ENCODE measurements around the gene LRPAP1.

The LRPAP1 gene

DNA sequence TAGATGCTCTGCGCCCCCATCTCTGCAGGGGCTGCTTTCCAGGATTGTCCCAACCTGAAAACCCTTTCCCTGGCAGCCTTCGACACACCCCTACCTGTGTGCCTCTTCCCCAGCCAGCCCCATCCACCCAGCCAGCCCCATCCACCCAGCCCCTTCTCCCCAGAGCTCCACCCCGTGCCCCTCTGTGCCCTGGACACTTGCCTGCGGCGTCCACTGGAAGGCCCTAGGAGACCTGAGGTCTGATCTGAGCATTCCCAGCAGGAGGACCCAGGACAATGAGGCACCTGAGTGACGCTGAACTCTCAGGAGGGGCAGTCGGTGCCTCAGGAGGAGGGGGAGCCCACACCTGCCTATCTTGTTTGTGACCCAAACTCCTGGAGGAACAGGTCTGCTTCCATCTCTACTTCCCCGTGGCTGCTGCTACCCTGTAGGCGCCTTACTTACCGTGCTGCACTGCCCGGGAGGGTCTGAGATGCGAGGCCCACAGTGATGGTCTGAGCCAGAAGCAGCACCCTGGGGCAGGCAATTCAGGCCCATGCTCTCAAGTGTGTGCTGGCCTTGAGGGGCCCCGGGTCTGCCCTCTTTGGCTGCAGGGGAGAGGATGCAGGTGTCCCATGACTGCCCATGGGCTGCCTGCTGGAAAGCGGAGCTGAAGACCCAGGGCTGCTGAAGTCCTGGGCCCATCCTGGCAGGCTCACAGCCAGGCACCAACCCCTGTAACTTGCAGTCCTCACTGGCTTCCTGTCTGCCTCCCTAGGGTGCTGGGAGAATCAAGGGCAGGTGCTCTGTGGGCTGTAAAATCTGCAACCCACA lies 4.9 kb downstream of the LRPAP1 start:
- Histone ChIP-seq H3K9me3 (ENCODE audit: insufficient read depth, low read depth, low read length) (no peaks in the 10 kb centered on the region), H3K4me1 (ENCODE audit: insufficient read depth, low read length) (no peaks in the 10 kb centered on the region), H3K27me3 (ENCODE audit: insufficient read depth, low read length) (peaks cover 9% of the 10 kb centered on the region; the same call in 1 of the 2 replicates), H3K36me3 (ENCODE audit: insufficient read depth, low read depth, low read length) (peaks cover 41% of the 10 kb centered on the region), H3K4me3 (ENCODE audit: low read length) (no peak overlapping the region), H3K9ac (ENCODE audit: low read depth, low read length) (no peak overlapping the region; the same call in 1 of the 2 replicates), H3K27ac (ENCODE audit: low read length) (no peak overlapping the region)

DNA sequence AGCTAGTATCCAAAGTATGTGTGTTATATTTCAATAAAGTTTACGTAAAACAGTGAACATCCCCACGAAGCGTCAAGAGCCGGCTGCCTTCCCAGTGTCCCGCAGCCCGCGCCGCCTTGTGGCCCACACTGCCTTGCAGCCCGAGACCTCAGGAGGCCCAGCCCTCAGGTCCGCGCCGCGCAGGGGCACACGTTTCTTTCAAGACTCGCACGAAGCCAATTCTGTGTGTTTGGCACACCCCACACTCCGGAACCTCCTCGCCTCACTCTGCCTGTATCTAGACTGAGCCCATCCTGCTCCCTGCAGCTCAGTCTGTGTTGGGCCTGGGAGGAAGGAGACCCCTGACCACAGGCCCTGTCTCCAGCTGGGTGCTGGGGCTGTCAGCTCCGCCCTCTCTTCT lies 5.8 kb downstream of the LRPAP1 start:
- Histone ChIP-seq H3K27ac (ENCODE audit: low read length) (no peak overlapping the region), H3K4me3 (ENCODE audit: low read length) (no peak overlapping the region), H3K27me3 (ENCODE audit: insufficient read depth, low read length) (peaks cover 7% of the 10 kb centered on the region; the same call in 1 of the 2 replicates), H3K4me1 (ENCODE audit: insufficient read depth, low read length) (no peaks in the 10 kb centered on the region), H3K36me3 (ENCODE audit: insufficient read depth, low read depth, low read length) (peaks cover 43% of the 10 kb centered on the region), H3K9me3 (ENCODE audit: insufficient read depth, low read depth, low read length) (no peaks in the 10 kb centered on the region), H3K9ac (ENCODE audit: low read depth, low read length) (no peak overlapping the region)

DNA sequence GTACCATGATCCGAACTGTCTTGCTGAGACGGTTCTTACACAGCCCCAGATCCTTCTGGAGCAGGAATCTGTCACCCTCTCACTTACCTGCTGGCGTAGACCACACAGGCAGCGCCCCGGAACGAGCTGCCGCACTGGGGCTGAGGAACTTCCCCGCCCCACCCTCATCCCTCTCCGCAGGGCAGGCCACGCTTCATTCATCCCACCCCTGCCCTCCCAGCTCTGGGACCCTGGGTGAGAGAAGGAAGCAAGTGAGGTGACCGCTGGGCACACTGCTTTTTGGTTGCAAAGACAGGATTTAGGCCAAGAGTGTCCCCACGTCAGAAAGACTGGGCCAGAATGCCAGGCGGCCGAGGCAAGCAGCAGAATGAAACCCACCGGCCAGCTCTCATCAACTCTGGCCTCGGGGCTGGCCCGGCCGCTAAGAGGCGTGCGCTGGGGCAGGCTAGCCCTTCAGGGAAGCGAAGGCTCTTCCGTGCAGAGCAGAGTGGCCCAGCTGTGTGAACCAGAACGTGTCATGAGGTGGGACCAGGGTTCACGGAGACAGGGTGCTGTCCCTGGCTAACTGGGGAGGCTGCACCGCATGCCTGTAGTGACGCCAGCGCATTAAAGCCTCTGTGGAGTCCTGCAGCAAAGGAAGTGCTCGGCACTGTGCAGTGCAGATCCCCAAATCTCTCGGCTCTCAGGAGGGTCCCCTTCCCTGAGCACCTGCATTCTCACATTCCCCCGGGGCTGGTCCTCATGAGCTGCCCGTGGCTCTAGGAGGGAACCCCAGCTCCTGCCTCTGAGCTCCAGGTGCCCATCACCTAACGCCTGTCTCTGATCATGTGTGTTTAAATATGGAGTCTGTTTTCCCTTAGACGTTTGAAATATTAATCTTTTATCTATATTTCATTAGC lies 6.4 kb downstream of the LRPAP1 start:
- H3K9ac ChIP-seq (ENCODE audit: low read depth, low read length), result no peak overlapping the region
- H3K4me1 ChIP-seq (ENCODE audit: insufficient read depth, low read length), result no peaks in the 10 kb centered on the region
- H3K4me3 ChIP-seq (ENCODE audit: low read length), result no peak overlapping the region
- no peak overlapping the region for H3K27ac ChIP-seq (ENCODE audit: low read length)
- peaks cover 48% of the 10 kb centered on the region for H3K36me3 ChIP-seq (ENCODE audit: insufficient read depth, low read depth, low read length)
- no peaks in the 10 kb centered on the region for H3K27me3 ChIP-seq (ENCODE audit: insufficient read depth, low read length)
- no peaks in the 10 kb centered on the region for H3K9me3 ChIP-seq (ENCODE audit: insufficient read depth, low read depth, low read length)

GRCh38 chr4:3524920-3525319 lies 7.3 kb downstream of the LRPAP1 start:
- peaks cover 55% of the 10 kb centered on the region for H3K36me3 ChIP-seq (ENCODE audit: insufficient read depth, low read depth, low read length)
- no peaks in the 10 kb centered on the region for H3K27me3 ChIP-seq (ENCODE audit: insufficient read depth, low read length)
- no peak overlapping the region for H3K9ac ChIP-seq (ENCODE audit: low read depth, low read length)
- no peaks in the 10 kb centered on the region for H3K4me1 ChIP-seq (ENCODE audit: insufficient read depth, low read length)
- H3K4me3 ChIP-seq (ENCODE audit: low read length), result no peak overlapping the region
- H3K9me3 ChIP-seq (ENCODE audit: insufficient read depth, low read depth, low read length), result no peaks in the 10 kb centered on the region
- no peak overlapping the region for H3K27ac ChIP-seq (ENCODE audit: low read length)

DNA sequence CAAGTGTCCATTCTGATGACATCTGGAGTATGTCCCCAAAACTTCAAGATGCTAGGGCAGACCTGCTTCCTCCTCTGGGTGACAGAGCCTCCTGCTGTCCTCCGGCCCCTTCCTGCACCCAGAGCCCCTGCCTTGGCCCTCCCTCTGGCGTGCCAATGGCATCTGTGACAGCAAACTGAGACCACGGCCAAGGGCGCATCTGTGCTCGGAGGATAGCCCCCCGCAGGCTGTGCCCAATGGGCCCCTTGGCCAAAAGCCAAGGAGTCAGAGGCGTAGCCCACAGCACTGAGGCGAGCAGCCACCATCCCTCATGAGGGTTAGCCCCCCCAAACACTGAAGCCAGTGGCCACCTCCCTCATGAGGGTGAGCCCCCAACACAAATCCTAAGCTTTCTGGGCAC lies 7.9 kb downstream of the LRPAP1 start:
- H3K9ac ChIP-seq (ENCODE audit: low read depth, low read length), result no peak overlapping the region
- no peaks in the 10 kb centered on the region for H3K4me1 ChIP-seq (ENCODE audit: insufficient read depth, low read length)
- H3K27ac ChIP-seq (ENCODE audit: low read length), result no peak overlapping the region
- no peaks in the 10 kb centered on the region for H3K9me3 ChIP-seq (ENCODE audit: insufficient read depth, low read depth, low read length)
- H3K4me3 ChIP-seq (ENCODE audit: low read length), result no peak overlapping the region
- H3K27me3 ChIP-seq (ENCODE audit: insufficient read depth, low read length), result no peaks in the 10 kb centered on the region
- peaks cover 55% of the 10 kb centered on the region for H3K36me3 ChIP-seq (ENCODE audit: insufficient read depth, low read depth, low read length)

GRCh38 chr4:3523628-3524221 lies 8.5 kb downstream of the LRPAP1 start:
- Histone ChIP-seq H3K9ac (ENCODE audit: low read depth, low read length) (no peak overlapping the region), H3K36me3 (ENCODE audit: insufficient read depth, low read depth, low read length) (peaks cover 57% of the 10 kb centered on the region), H3K27me3 (ENCODE audit: insufficient read depth, low read length) (no peaks in the 10 kb centered on the region)

GRCh38 chr4:3523146-3523627 lies 9.0 kb downstream of the LRPAP1 start:
- no peaks in the 10 kb centered on the region for H3K9me3 ChIP-seq (ENCODE audit: insufficient read depth, low read depth, low read length)
- no peak overlapping the region for H3K4me3 ChIP-seq (ENCODE audit: low read length)
- no peak overlapping the region for H3K27ac ChIP-seq (ENCODE audit: low read length)
- no peak overlapping the region for H3K9ac ChIP-seq (ENCODE audit: low read depth, low read length)
- H3K27me3 ChIP-seq (ENCODE audit: insufficient read depth, low read length), result no peaks in the 10 kb centered on the region
- no peaks in the 10 kb centered on the region for H3K4me1 ChIP-seq (ENCODE audit: insufficient read depth, low read length)
- peaks cover 58% of the 10 kb centered on the region for H3K36me3 ChIP-seq (ENCODE audit: insufficient read depth, low read depth, low read length)

More at GRCh38 chr4:3523628-3524221, 8.5 kb downstream of the LRPAP1 start:
- no peak overlapping the region for H3K4me3 ChIP-seq (ENCODE audit: low read length)
- no peak overlapping the region for H3K27ac ChIP-seq (ENCODE audit: low read length)
- no peaks in the 10 kb centered on the region for H3K9me3 ChIP-seq (ENCODE audit: insufficient read depth, low read depth, low read length)
- H3K4me1 ChIP-seq (ENCODE audit: insufficient read depth, low read length), result no peaks in the 10 kb centered on the region

DNA sequence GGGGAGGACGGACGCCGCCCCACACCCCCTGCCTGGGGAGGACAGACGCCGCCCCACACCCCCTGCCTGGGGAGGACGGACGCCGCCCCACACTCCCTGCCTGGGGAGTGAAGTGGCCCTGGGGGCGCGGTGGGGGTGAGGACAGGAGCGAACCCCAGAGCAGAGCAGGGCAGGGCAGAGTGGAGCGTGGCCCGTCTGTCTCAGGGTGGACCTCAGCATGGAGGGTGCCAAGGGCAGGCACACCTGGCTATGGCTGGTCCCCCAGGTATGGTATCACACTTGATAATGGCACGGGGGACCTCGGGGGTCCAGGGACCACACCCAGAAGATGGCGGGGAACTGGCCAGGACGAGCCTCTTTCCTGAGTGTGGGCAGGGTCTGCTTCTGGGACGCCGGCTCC lies 9.6 kb downstream of the LRPAP1 start:
- no peaks in the 10 kb centered on the region for H3K9me3 ChIP-seq (ENCODE audit: insufficient read depth, low read depth, low read length)
- H3K27me3 ChIP-seq (ENCODE audit: insufficient read depth, low read length), result no peaks in the 10 kb centered on the region
- no peak overlapping the region for H3K9ac ChIP-seq (ENCODE audit: low read depth, low read length)
- H3K36me3 ChIP-seq (ENCODE audit: insufficient read depth, low read depth, low read length), result peaks cover 63% of the 10 kb centered on the region
- H3K4me3 ChIP-seq (ENCODE audit: low read length), result no peak overlapping the region
- H3K4me1 ChIP-seq (ENCODE audit: insufficient read depth, low read length), result no peaks in the 10 kb centered on the region
- no peak overlapping the region for H3K27ac ChIP-seq (ENCODE audit: low read length)

DNA sequence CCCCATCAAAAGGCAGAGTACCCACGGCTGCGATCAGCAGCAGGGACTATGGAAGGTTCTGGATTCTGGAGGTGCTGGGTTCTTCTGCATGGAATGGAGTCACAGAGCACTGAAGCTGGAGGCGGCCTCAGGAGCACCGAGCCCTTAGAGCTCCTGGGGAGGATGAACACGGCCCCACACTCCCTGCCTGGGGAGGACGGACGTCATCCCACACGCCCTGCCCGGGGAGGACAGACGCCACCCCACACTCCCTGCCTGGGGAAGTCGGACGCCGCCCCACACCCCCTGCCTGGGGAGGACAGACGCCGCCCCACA lies 9.9 kb downstream of the LRPAP1 start:
- no peaks in the 10 kb centered on the region for H3K4me1 ChIP-seq (ENCODE audit: insufficient read depth, low read length)
- H3K4me3 ChIP-seq (ENCODE audit: low read length), result no peak overlapping the region
- H3K27me3 ChIP-seq (ENCODE audit: insufficient read depth, low read length), result no peaks in the 10 kb centered on the region
- peaks cover 67% of the 10 kb centered on the region for H3K36me3 ChIP-seq (ENCODE audit: insufficient read depth, low read depth, low read length)
- H3K9ac ChIP-seq (ENCODE audit: low read depth, low read length), result no peak overlapping the region
- no peak overlapping the region for H3K27ac ChIP-seq (ENCODE audit: low read length)
- no peaks in the 10 kb centered on the region for H3K9me3 ChIP-seq (ENCODE audit: insufficient read depth, low read depth, low read length)

- H3K4me3 ChIP-seq (ENCODE audit: low read length), result no peak overlapping the region
- no peaks in the 10 kb centered on the region for H3K9me3 ChIP-seq (ENCODE audit: insufficient read depth, low read depth, low read length)
- peaks cover 72% of the 10 kb centered on the region for H3K36me3 ChIP-seq (ENCODE audit: insufficient read depth, low read depth, low read length)
- H3K4me1 ChIP-seq (ENCODE audit: insufficient read depth, low read length), result no peaks in the 10 kb centered on the region
- H3K27ac ChIP-seq (ENCODE audit: low read length), result no peak overlapping the region
- no peak overlapping the region for H3K9ac ChIP-seq (ENCODE audit: low read depth, low read length)
- H3K27me3 ChIP-seq (ENCODE audit: insufficient read depth, low read length), result no peaks in the 10 kb centered on the region
These were observed 10.4 kb downstream of the LRPAP1 start for GRCh38 chr4:3521621-3522325.

All from iPS-20b (cell line).